T-helper 17 cell (primary cell): ENCODE results near the gene INO80. TPM values are rescaled to one million over a fixed set of nuclear protein-coding genes. Genes with fewer than 3 reads are reported as not detected.

Source experiments
- ATAC-seq: fragments of 150-1000 bp; cut with Tn5 transposase; 2 replicates; pipeline ENCODE4 v1.10.0; 2021; ENCODE audit warnings: mild to moderate bottlenecking, moderate library complexity
- DNase-seq, 3 donors: peaks; one replicate each; pipeline versions ENCODE4 v3.0.0 to v3.0.0-alpha.2; 2020 to 2021
- H3K9me3 ChIP-seq: one replicate; pipeline ENCODE4 v1.7.0; 2013; ENCODE audit warnings: low read length, mild to moderate bottlenecking; ENCODE audit not compliant: control insufficient read depth, poor library complexity, severe bottlenecking
- H3K27ac Mint-ChIP-seq: one replicate; pipeline ENCODE4 v1.8.0; 2022; ENCODE audit warnings: mild to moderate bottlenecking, moderate library complexity, mixed read lengths
- H3K27me3 Mint-ChIP-seq: one replicate; pipeline ENCODE4 v1.8.0; 2022; ENCODE audit warnings: mixed read lengths
- H3K36me3 Mint-ChIP-seq: one replicate; pipeline ENCODE4 v1.8.0; 2022; ENCODE audit warnings: low read depth, mixed read lengths
- H3K4me1 Mint-ChIP-seq: one replicate; pipeline ENCODE4 v1.8.0; 2022; ENCODE audit warnings: mild to moderate bottlenecking, mixed read lengths
- H3K4me3 Mint-ChIP-seq: one replicate; pipeline ENCODE4 v1.8.0; 2022; ENCODE audit warnings: mild to moderate bottlenecking, moderate library complexity, mixed read lengths
- total RNA-seq, 4 donors: library from RNA in 2 of 4; stranded (reverse) in 2 of 4; gene quantifications; one replicate each; pipeline ENCODE4 v1.2.3 and lab custom pipeline; 2022 to 2026

The INO80 gene
- total RNA-seq, 2 donors from 2014 or later, result 28.5 to 37.5 TPM

GRCh38 chr15:41001524-41002214 lies 114.4 kb downstream of the INO80 start:
- Mint-ChIP-seq H3K4me3 (no peak overlapping the region), H3K27me3 (no peaks in the 10 kb centered on the region), H3K27ac (no peak overlapping the region), H3K4me1 (no peaks in the 10 kb centered on the region), H3K36me3 (peaks cover 2% of the 10 kb centered on the region)
- no peaks in the 10 kb centered on the region for H3K9me3 ChIP-seq
- DNase-seq (no peak), ATAC-seq (no peak)

GRCh38 chr15:40999190-40999589 lies 116.9 kb downstream of the INO80 start:
- ATAC-seq (no peak), DNase-seq (no peak)
- peaks cover 6% of the 10 kb centered on the region for H3K36me3 Mint-ChIP-seq
- H3K27ac Mint-ChIP-seq, result peak overlapping the region; percentile 4
- H3K4me3 Mint-ChIP-seq, result no peak overlapping the region
- H3K9me3 ChIP-seq, result no peaks in the 10 kb centered on the region
- peaks cover 3% of the 10 kb centered on the region for H3K4me1 Mint-ChIP-seq
- no peaks in the 10 kb centered on the region for H3K27me3 Mint-ChIP-seq

- Mint-ChIP-seq H3K27me3 (no peaks in the 10 kb centered on the region), H3K36me3 (peaks cover 17% of the 10 kb centered on the region), H3K27ac (no peak overlapping the region), H3K4me3 (no peak overlapping the region), H3K4me1 (peaks cover 11% of the 10 kb centered on the region)
- no peak for DNase-seq
- no peak for ATAC-seq
- no peaks in the 10 kb centered on the region for H3K9me3 ChIP-seq
These were observed 120.4 kb downstream of the INO80 start for GRCh38 chr15:40995656-40996055.

GRCh38 chr15:40992825-40993224 lies 123.3 kb downstream of the INO80 start:
- Mint-ChIP-seq H3K4me3 (no peak overlapping the region), H3K36me3 (peaks cover 18% of the 10 kb centered on the region), H3K27ac (peak overlapping the region; percentile 32), H3K4me1 (peaks cover 15% of the 10 kb centered on the region), H3K27me3 (no peaks in the 10 kb centered on the region)
- no peaks in the 10 kb centered on the region for H3K9me3 ChIP-seq
- no peak for ATAC-seq
- DNase-seq, result no peak

- Mint-ChIP-seq H3K4me3 (no peak overlapping the region), H3K4me1 (peaks cover 15% of the 10 kb centered on the region), H3K36me3 (peaks cover 17% of the 10 kb centered on the region), H3K27ac (no peak overlapping the region), H3K27me3 (no peaks in the 10 kb centered on the region)
- H3K9me3 ChIP-seq, result no peaks in the 10 kb centered on the region
- no peak for ATAC-seq
- DNase-seq, result no peak
These were observed 123.8 kb downstream of the INO80 start for GRCh38 chr15:40992241-40992741.

GRCh38 chr15:40991355-40991754 lies 124.7 kb downstream of the INO80 start:
- no peak for DNase-seq
- Mint-ChIP-seq H3K4me3 (no peak overlapping the region), H3K27ac (no peak overlapping the region), H3K4me1 (peaks cover 15% of the 10 kb centered on the region), H3K27me3 (no peaks in the 10 kb centered on the region), H3K36me3 (peaks cover 17% of the 10 kb centered on the region)
- H3K9me3 ChIP-seq, result no peaks in the 10 kb centered on the region
- ATAC-seq, result no peak

- H3K9me3 ChIP-seq, result no peaks in the 10 kb centered on the region
- Mint-ChIP-seq H3K4me1 (peaks cover 15% of the 10 kb centered on the region), H3K27ac (no peak overlapping the region), H3K36me3 (peaks cover 17% of the 10 kb centered on the region), H3K27me3 (no peaks in the 10 kb centered on the region), H3K4me3 (no peak overlapping the region)
- no peak for DNase-seq
- no peak for ATAC-seq
These were observed 125.3 kb downstream of the INO80 start for GRCh38 chr15:40990789-40991188.

GRCh38 chr15:40990080-40990479 lies 126.0 kb downstream of the INO80 start:
- no peaks in the 10 kb centered on the region for H3K9me3 ChIP-seq
- no peak for DNase-seq
- Mint-ChIP-seq H3K4me1 (peaks cover 12% of the 10 kb centered on the region), H3K27me3 (no peaks in the 10 kb centered on the region), H3K27ac (no peak overlapping the region), H3K4me3 (no peak overlapping the region), H3K36me3 (peaks cover 15% of the 10 kb centered on the region)
- ATAC-seq, result no peak

- no peaks in the 10 kb centered on the region for H3K27me3 Mint-ChIP-seq
- ATAC-seq (no peak), DNase-seq (no peak)
- peaks cover 10% of the 10 kb centered on the region for H3K36me3 Mint-ChIP-seq
- H3K4me3 Mint-ChIP-seq, result no peak overlapping the region
- H3K4me1 Mint-ChIP-seq, result peaks cover 7% of the 10 kb centered on the region
- H3K27ac Mint-ChIP-seq, result no peak overlapping the region
- H3K9me3 ChIP-seq, result no peaks in the 10 kb centered on the region
These were observed 127.9 kb downstream of the INO80 start for GRCh38 chr15:40988156-40988555.

GRCh38 chr15:40986820-40987219 lies 129.3 kb downstream of the INO80 start:
- peaks cover 9% of the 10 kb centered on the region for H3K4me1 Mint-ChIP-seq
- ATAC-seq, result no peak
- DNase-seq, result no peak
- no peak overlapping the region for H3K4me3 Mint-ChIP-seq
- H3K9me3 ChIP-seq, result no peaks in the 10 kb centered on the region
- peaks cover 11% of the 10 kb centered on the region for H3K36me3 Mint-ChIP-seq
- H3K27me3 Mint-ChIP-seq, result no peaks in the 10 kb centered on the region
- no peak overlapping the region for H3K27ac Mint-ChIP-seq

GRCh38 chr15:40985541-40986330 lies 130.3 kb downstream of the INO80 start:
- no peak for DNase-seq
- H3K9me3 ChIP-seq, result no peaks in the 10 kb centered on the region
- peaks cover 10% of the 10 kb centered on the region for H3K4me1 Mint-ChIP-seq
- H3K36me3 Mint-ChIP-seq, result peaks cover 13% of the 10 kb centered on the region
- peak overlapping the region; percentile 21 for H3K27ac Mint-ChIP-seq
- ATAC-seq, result no peak
- no peaks in the 10 kb centered on the region for H3K27me3 Mint-ChIP-seq
- H3K4me3 Mint-ChIP-seq, result no peak overlapping the region

GRCh38 chr15:40984964-40985363 lies 131.1 kb downstream of the INO80 start:
- Mint-ChIP-seq H3K27me3 (no peaks in the 10 kb centered on the region), H3K4me1 (peaks cover 12% of the 10 kb centered on the region), H3K36me3 (peaks cover 16% of the 10 kb centered on the region), H3K4me3 (no peak overlapping the region), H3K27ac (no peak overlapping the region)
- ATAC-seq, result no peak
- no peaks in the 10 kb centered on the region for H3K9me3 ChIP-seq
- no peak for DNase-seq

- H3K9me3 ChIP-seq, result no peaks in the 10 kb centered on the region
- no peak for DNase-seq
- Mint-ChIP-seq H3K4me3 (no peak overlapping the region), H3K4me1 (peaks cover 8% of the 10 kb centered on the region), H3K27me3 (no peaks in the 10 kb centered on the region), H3K27ac (no peak overlapping the region), H3K36me3 (peaks cover 16% of the 10 kb centered on the region)
- no peak for ATAC-seq
These were observed 131.7 kb downstream of the INO80 start for GRCh38 chr15:40984406-40984805.
